Inflammatory macrophage treated with lipopolysaccharide for 1 hour (primary cell): ENCODE results near the gene TMEM87B.

Experiments used
- DNase-seq, 2 donors: peaks; one replicate each; pipeline ENCODE4 v3.0.0-alpha.2; 2020 to 2022

Gene TMEM87B, protein sequence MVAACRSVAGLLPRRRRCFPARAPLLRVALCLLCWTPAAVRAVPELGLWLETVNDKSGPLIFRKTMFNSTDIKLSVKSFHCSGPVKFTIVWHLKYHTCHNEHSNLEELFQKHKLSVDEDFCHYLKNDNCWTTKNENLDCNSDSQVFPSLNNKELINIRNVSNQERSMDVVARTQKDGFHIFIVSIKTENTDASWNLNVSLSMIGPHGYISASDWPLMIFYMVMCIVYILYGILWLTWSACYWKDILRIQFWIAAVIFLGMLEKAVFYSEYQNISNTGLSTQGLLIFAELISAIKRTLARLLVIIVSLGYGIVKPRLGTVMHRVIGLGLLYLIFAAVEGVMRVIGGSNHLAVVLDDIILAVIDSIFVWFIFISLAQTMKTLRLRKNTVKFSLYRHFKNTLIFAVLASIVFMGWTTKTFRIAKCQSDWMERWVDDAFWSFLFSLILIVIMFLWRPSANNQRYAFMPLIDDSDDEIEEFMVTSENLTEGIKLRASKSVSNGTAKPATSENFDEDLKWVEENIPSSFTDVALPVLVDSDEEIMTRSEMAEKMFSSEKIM

GRCh38 chr2:112054847-112055729 lies at the start of gene TMEM87B:
Gene TMEM87B, plus strand, starts transcription at chr2:112055269. Its CDS starts 323 bp downstream, at chr2:112055592.
- DNase-seq, result peak; percentile 91 to 97

DNA sequence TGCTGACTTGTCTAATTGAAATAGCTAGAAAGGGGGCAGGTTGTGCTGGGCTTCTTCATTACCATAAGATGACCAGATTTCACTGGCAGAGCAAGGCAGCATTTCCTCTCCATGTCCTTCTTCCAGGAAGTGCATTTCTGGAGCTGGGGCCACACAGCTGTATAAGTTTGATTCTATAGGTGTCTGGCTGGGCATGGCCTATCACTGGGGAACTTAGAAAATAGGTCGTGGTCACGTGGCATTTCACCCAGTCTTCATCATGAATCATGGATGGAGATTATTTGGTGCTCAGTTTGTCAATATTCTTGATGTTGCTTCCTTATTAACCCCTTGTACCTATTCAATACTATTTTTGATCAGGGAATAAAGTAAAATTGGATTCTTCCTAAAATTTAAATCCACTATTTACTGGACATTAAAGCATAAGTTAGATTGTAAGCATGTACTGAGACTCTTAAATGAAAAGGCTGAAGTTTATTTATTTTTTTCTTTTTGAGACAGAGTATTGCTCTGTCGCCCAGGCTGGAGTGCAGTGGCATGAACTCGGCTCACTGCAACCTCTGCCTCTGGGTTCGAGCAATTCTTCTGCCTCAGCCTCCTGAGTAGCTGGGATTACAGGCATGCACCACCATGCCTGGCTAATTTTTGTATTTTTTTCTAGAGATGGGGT lies 49.5 kb upstream of the TMEM87B start:
- no peak for DNase-seq

- peak; percentile 87 to 98 for DNase-seq
Measured at GRCh38 chr2:112006076-112006410, 49.0 kb upstream of the TMEM87B start.

DNA sequence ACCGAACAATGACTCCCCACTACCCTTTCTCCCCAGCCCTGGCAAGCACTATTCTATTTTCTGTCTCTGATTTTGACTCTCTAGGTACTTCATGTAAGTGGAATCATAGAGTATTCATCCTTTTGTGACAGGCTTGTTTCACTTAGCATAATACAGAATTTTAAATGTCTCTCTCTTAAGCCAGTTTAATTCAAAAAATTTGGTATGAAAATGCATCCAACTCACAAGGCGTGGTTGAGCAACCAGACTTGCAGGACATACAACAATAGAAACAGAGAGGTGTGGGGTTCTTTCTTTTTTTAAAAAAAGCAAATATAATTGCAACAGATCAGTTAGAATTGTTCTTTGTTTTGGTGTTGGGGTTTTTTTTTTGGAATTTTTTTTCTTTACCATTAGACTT lies 47.6 kb upstream of the TMEM87B start:
- no peak for DNase-seq

- no peak for DNase-seq
Measured at GRCh38 chr2:112008910-112009485, 46.1 kb upstream of the TMEM87B start.

DNA sequence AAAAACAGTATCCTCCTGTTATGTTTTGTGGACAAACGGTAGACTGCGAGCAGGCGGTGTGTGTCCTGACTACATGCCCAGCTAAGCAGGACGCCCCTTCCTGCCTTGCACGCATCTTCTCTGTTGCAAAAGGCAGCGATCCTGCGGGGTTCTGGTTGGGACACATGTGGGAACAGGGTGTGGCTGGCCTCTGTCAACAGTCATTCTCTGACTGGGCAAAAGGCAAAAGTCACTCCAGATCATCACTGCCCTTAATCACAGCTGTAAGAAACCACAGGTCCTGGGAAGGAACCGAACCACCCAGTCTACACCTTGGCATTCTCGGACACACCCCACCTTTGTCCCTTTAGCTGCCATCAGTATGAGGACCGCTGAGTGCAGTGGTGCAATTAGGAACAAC lies 44.3 kb upstream of the TMEM87B start:
- DNase-seq, result peak in 1 of 2 donors; percentile 38

DNA sequence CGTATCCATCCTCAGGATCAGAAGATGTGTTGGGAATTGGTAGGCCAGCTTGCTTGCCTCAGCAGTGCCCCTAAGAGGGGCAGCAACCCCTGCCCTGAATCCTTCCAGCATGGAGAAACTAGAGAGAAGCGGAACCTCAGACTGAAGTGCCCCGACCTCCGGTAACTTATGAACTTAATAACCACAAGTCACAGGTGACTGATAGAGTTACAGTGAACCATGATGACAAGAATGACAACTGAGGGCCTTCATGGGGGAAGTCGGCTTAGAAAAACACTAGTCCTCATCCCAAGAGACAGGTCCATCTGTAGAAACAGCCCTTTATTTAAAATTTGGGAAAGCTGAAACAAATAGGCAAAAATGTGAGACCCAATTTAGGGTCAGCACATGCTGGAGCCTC lies 42.5 kb upstream of the TMEM87B start:
- DNase-seq, result no peak

- no peak for DNase-seq
Measured at GRCh38 chr2:112018846-112019245, 36.2 kb upstream of the TMEM87B start.

DNA sequence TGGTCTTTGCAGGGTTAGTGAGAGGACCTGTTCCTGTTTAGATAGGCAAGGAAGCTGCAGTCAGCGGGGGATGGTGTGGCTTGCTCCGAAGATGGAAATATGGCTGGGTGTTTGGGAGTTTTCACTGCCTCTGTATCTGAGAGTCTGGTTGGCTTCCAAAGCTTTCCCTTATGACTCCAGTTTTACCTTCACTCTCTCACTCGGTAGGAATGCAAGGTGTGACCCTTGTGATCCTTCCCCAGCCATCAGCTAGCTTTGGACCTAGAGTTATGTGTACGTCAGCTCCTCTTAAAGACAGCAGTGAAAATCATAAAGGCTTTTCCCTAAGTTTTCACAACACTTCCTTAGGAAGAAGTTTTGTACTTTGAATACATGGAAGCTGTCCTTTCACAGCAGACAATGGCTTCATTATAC lies 35.5 kb upstream of the TMEM87B start:
- DNase-seq, result no peak

- no peak for DNase-seq
Measured at GRCh38 chr2:112020561-112020960, 34.5 kb upstream of the TMEM87B start.

DNA sequence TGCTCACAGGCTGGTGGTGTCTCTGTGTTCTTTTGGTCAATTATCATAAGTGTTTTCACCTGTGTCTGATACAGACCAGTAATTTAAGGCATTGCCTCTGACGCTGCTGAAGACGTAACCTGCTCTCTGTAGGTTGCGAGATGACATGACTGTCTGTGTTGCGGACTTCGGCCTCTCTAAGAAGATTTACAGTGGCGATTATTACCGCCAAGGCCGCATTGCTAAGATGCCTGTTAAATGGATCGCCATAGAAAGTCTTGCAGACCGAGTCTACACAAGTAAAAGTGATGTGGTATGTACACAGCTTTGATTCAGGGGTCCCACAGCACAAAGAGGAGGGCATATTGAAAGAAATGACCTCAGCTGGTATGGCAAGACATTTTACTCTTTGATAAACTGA lies 33.8 kb upstream of the TMEM87B start:
- DNase-seq, result no peak

- DNase-seq, result peak in 1 of 2 donors; percentile 29
Measured at GRCh38 chr2:112021781-112022231, 33.3 kb upstream of the TMEM87B start.

DNA sequence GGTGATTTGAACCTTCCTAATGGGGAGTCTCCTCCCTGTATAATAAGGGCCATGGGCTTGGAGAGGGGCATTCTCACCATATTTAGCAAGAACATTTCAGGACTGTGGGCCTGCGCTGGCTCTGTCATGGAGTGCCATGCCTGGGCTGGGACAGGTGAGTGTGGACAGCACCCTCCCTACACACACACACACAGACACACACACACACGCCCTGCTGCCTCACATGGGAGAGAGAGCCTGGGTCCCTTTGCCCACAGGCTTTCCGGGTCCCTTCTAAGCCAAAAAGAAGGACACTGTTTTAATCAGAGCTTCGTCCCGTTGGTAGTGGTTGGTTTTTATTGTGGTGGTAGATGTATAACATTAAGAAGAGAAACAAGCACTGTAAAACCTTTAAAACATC lies 31.4 kb upstream of the TMEM87B start:
- no peak for DNase-seq

DNA sequence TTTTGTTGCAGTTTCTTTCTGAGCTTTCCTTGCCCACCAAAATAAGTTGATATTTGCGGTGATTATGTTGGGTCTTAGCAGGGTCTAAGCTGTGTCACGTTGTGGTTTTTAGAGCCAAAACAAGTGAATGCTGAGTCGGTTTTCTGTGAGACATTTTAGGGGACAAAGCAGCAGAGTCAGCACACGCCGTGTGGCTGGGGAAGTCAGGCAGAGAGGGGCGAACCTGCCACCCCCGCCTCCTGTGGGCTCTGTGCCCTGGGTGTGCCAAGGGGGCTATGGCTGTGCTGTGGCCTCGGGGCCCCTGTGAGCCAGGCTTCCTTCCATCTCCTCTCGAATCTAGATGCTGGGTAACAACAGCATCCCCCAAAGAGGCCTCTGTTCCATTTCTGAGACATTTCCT lies 30.8 kb upstream of the TMEM87B start:
- no peak for DNase-seq

GRCh38 chr2:112024896-112025491 lies 30.1 kb upstream of the TMEM87B start:
- no peak for DNase-seq

GRCh38 chr2:112026509-112026908 lies 28.6 kb upstream of the TMEM87B start:
- no peak for DNase-seq

- DNase-seq, result no peak
Measured at GRCh38 chr2:112027767-112028166, 27.3 kb upstream of the TMEM87B start.

GRCh38 chr2:112029164-112029563 lies 25.9 kb upstream of the TMEM87B start:
- DNase-seq, result no peak

GRCh38 chr2:112031473-112032223 lies 23.4 kb upstream of the TMEM87B start:
- DNase-seq, result peak; percentile 20 to 23

DNA sequence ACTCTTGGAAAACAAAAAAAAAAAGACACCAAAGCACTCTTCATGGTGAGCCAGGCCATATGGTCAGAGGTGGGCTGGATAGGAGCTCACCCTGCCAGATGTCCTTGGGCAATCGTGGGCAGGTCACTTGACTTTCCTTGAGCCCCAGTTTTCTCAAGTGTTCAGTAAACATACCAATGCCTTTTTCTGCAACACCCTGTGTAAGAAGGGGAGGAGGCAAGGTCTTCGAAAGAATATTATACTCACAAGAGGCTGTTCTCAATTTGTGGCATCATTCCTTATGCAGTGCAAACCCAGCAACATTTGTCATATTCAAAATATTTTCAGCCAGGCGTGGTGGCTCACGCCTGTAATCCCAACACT lies 22.9 kb upstream of the TMEM87B start:
- DNase-seq, result peak in 1 of 2 donors; percentile 17

- DNase-seq, result peak; percentile 85 to 92
Measured at GRCh38 chr2:112032689-112033465, 22.2 kb upstream of the TMEM87B start.
